ENCODE results near the gene ZNF804B. TPM values are rescaled to one million over a fixed set of nuclear protein-coding genes. Genes with fewer than 3 reads are reported as not detected.

Gene ZNF804B
- total and polyA plus RNA-seq, 8 donors, result 0.37 TPM; not detected in 7

GRCh38 chr7:88928276-88928675, 168.8 kb downstream of the ZNF804B start:
- no peaks in the 10 kb centered on the region for H3K4me1 ChIP-seq
- intact Hi-C loops (cut with DNase I; ENCODE audit: low total_unique reads), result no loop called here
- H3K27me3 ChIP-seq, result no peaks in the 10 kb centered on the region
- no peaks in the 10 kb centered on the region for H3K36me3 ChIP-seq
- no peaks in the 10 kb centered on the region for H3K9me3 ChIP-seq
- peak in 1 of 2 donors; percentile 5 for DNase-seq
- no peak overlapping the region for H3K4me3 ChIP-seq
- TF ChIP-seq EP300 (IDR thresholded peaks at IDR 0.05) (no peak), POLR2AphosphoS5 (IDR thresholded peaks at IDR 0.05) (no peak), POLR2A (IDR thresholded peaks at IDR 0.05) (no peak)
- no peak overlapping the region for H3K27ac ChIP-seq

DNA sequence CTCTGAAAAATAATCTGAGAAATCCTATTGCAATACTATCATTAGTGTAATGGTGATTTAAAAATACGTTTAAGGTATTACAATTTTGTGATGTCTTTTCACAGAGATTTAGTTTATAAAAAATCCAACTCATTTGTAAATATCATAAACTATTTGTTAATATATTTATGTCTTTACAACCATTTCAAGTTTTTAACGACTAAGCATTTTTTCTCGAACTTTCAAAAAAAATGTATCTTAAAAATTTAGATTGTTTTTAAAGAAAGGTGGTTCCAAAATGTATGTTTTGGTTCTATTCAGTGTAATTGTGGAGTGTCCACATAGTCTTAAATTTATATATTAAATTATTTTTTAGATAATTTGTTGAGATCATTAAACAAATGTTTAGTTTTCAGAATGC, 170.2 kb downstream of the ZNF804B start:
- H3K9me3 ChIP-seq, result no peaks in the 10 kb centered on the region
- H3K27me3 ChIP-seq, result no peaks in the 10 kb centered on the region
- TF ChIP-seq CTCF (IDR thresholded peaks at IDR 0.05) (no peak), EP300 (IDR thresholded peaks at IDR 0.05) (no peak), POLR2A (IDR thresholded peaks at IDR 0.05) (no peak), POLR2AphosphoS5 (IDR thresholded peaks at IDR 0.05) (no peak)
- no peak for DNase-seq
- H3K27ac ChIP-seq, result no peak overlapping the region
- no peak overlapping the region for H3K4me3 ChIP-seq
- 79 to 86% (median 83%) methylated on average over 3 of the region's 3 CpGs for WGBS, 5 donors
- no peaks in the 10 kb centered on the region for H3K4me1 ChIP-seq
- H3K36me3 ChIP-seq, result no peaks in the 10 kb centered on the region
- intact Hi-C loops (cut with DNase I; ENCODE audit: low total_unique reads), result no loop called here

- 79 to 89% (median 81%) methylated on average over 5 of the region's 5 CpGs for WGBS, 5 donors
- intact Hi-C loops (cut with DNase I; ENCODE audit: low total_unique reads), result no loop called here
- Histone ChIP-seq H3K27me3 (no peaks in the 10 kb centered on the region), H3K4me1 (no peaks in the 10 kb centered on the region), H3K4me3 (no peak overlapping the region), H3K27ac (no peak overlapping the region), H3K36me3 (no peaks in the 10 kb centered on the region), H3K9me3 (no peaks in the 10 kb centered on the region)
- TF ChIP-seq POLR2AphosphoS5 (IDR thresholded peaks at IDR 0.05), result no peak
- no peak for TF ChIP-seq CTCF (IDR thresholded peaks at IDR 0.05)
- DNase-seq, result no peak
These were observed 173.8 kb downstream of the ZNF804B start for GRCh38 chr7:88933285-88933684.

DNA sequence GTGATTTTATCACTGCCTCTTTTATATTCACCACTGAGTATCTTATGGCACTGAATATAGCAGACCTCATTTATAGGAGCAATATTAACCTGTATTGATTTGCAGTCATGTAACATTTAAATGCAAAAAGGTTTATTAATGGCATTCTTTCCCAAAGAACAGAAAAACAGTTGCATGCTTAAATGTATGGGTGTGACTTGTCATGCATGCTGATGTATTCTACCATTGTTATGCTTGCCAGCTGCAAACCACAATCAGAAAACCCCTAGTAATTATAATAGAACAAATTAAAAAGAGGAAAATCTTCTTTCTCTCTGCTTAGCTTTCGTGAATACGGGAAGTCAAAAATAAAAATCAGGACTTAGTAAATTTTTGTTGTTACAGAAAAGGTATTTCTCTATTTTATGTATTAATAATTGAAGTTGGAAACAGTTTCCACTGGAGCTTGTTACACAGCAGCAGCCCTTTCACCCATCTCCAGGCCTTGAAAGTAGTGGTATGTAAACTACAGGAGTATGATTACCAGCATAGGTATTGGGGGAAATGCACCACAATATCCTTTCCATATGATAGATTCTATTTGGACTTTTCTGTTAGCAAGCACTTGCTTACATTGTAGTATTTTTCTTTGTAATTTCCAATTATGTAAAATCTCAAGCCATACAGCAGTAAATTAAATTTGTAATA, 183.5 kb downstream of the ZNF804B start:
- Histone ChIP-seq H3K36me3 (no peaks in the 10 kb centered on the region), H3K27me3 (no peaks in the 10 kb centered on the region), H3K4me1 (no peaks in the 10 kb centered on the region), H3K9me3 (no peaks in the 10 kb centered on the region), H3K27ac (no peak overlapping the region), H3K4me3 (no peak overlapping the region)
- DNase-seq, result no peak
- TF ChIP-seq EP300 (IDR thresholded peaks at IDR 0.05), result no peak
- no peak for TF ChIP-seq CTCF (IDR thresholded peaks at IDR 0.05)
- no peak for TF ChIP-seq POLR2A (IDR thresholded peaks at IDR 0.05)
- TF ChIP-seq POLR2AphosphoS5 (IDR thresholded peaks at IDR 0.05), result no peak
- intact Hi-C loops (cut with DNase I; ENCODE audit: low total_unique reads), result no loop called here
- WGBS, 5 donors, result 81 to 91% (median 84%) methylated on average over 2 of the region's 2 CpGs

GRCh38 chr7:88951826-88952225, 192.3 kb downstream of the ZNF804B start:
- no peak for DNase-seq
- WGBS, 5 donors, result 67 to 90% (median 79%) methylated on average over 1 of the region's 1 CpG
- Histone ChIP-seq H3K36me3 (no peaks in the 10 kb centered on the region), H3K4me1 (no peaks in the 10 kb centered on the region), H3K27ac (no peak overlapping the region), H3K9me3 (no peaks in the 10 kb centered on the region), H3K27me3 (no peaks in the 10 kb centered on the region), H3K4me3 (no peak overlapping the region)
- TF ChIP-seq POLR2AphosphoS5 (IDR thresholded peaks at IDR 0.05), result no peak
- TF ChIP-seq CTCF (IDR thresholded peaks at IDR 0.05), result no peak
- no peak for TF ChIP-seq EP300 (IDR thresholded peaks at IDR 0.05)
- no peak for TF ChIP-seq POLR2A (IDR thresholded peaks at IDR 0.05)
- intact Hi-C loops (cut with DNase I; ENCODE audit: low total_unique reads), result no loop called here
